Uterus (tissue), 2 donors: ENCODE data around the gene ANAPC15.

Source experiments
- POLR2A ChIP-seq, 2 donors: fragments of 450-650 bp; IDR thresholded peaks; one replicate each; pipeline ENCODE4 v1.6.1; 2016; ENCODE audit warnings: antibody characterized with exemption in 2 of 2, mild to moderate bottlenecking in 1 of 2, moderate library complexity in 1 of 2
- TF ChIP-seq, protein P1 (sequence below), 4 experiments: fragments of 200-600 bp in 2 of 4; fragments of 450-650 bp in 2 of 4; sonication (generic) in 2 of 4; IDR thresholded peaks; one replicate each; pipeline ENCODE4 v1.5.1; 2016 to 2019; ENCODE audit warnings: antibody characterized with exemption in 4 of 4, mild to moderate bottlenecking in 2 of 4, moderate library complexity in 1 of 4

DNA sequence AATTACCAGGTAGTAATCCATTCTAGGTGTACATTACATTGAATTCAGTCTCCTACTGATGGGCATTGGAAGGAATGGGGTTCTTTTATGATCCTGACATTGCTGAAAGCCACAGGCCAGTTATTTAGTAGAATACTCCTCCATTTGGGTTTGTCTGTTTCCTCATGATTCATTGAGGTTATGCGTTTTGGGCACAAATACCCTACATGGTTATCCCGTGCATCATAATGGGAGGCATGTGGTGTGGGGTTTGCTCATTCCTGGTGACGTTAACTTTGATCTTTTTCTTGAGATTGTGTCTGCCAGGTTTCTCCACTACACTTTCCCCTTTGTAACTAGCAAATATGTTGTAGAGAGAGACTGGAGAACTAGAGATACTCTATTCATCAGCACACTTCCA is 28.6 kb upstream of the ANAPC15 start:
- TF ChIP-seq, protein P1, sequence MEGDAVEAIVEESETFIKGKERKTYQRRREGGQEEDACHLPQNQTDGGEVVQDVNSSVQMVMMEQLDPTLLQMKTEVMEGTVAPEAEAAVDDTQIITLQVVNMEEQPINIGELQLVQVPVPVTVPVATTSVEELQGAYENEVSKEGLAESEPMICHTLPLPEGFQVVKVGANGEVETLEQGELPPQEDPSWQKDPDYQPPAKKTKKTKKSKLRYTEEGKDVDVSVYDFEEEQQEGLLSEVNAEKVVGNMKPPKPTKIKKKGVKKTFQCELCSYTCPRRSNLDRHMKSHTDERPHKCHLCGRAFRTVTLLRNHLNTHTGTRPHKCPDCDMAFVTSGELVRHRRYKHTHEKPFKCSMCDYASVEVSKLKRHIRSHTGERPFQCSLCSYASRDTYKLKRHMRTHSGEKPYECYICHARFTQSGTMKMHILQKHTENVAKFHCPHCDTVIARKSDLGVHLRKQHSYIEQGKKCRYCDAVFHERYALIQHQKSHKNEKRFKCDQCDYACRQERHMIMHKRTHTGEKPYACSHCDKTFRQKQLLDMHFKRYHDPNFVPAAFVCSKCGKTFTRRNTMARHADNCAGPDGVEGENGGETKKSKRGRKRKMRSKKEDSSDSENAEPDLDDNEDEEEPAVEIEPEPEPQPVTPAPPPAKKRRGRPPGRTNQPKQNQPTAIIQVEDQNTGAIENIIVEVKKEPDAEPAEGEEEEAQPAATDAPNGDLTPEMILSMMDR (IDR thresholded peaks at IDR 0.05): no peak
- no peak for TF ChIP-seq POLR2A (IDR thresholded peaks at IDR 0.05)
